Tibial artery (tissue), 4 donors: ENCODE measurements around the gene ACKR3.

ENCODE experiments used
- DNase-seq, 2 donors: peaks; one replicate each; pipeline ENCODE4 v3.0.0-alpha.2; 2019
- H3K27ac ChIP-seq, 2 donors: fragments of 200-600 bp; sonication (generic) in 1 of 2; 1 replicate in 1 of 2; 2 replicates in 1 of 2; pipeline ENCODE4 v1.5.1; 2018 to 2019; ENCODE audit warnings: mild to moderate bottlenecking in 1 of 2
- H3K27me3 ChIP-seq, 2 donors: fragments of 200-600 bp; sonication (generic) in 1 of 2; one replicate each; pipeline versions ENCODE4 v1.5.1 to v1.6.0; 2016 to 2019
- H3K36me3 ChIP-seq, 3 donors: fragments of 200-600 bp; sonication (generic) in 2 of 3; one replicate each; pipeline ENCODE4 v1.5.1; 2016 to 2019; ENCODE audit warnings: mild to moderate bottlenecking in 2 of 3
- H3K4me1 ChIP-seq, 4 donors: fragments of 200-600 bp; sonication (generic) in 2 of 4; 1 replicate in 3 of 4; 2 replicates in 1 of 4; pipeline ENCODE4 v1.5.1; 2016 to 2019
- H3K4me3 ChIP-seq, 2 donors: fragments of 200-600 bp; sonication (generic) in 1 of 2; 1 replicate in 1 of 2; 2 replicates in 1 of 2; pipeline ENCODE4 v1.5.1; 2018 to 2019; ENCODE audit warnings: mild to moderate bottlenecking in 2 of 2
- H3K9me3 ChIP-seq, 3 donors: fragments of 200-600 bp; sonication (generic) in 1 of 3; one replicate each; pipeline ENCODE4 v1.5.1; 2016 to 2019
- intact Hi-C: fragments of 100-400 bp; cut with DNase I; formaldehyde crosslinking; loops from one replicate; pipeline ENCODE4 v1.15.0; 2023; ENCODE audit warnings: low total_unique reads
- TF ChIP-seq, protein P1 (sequence below), 2 experiments: fragments of 200-600 bp in 1 of 2; fragments of 450-650 bp in 1 of 2; IDR thresholded peaks; one replicate each; pipeline ENCODE4 v1.5.1; 2017 to 2019; ENCODE audit warnings: antibody characterized with exemption in 2 of 2, mild to moderate bottlenecking in 1 of 2, moderate library complexity in 1 of 2

The ACKR3 gene

DNA sequence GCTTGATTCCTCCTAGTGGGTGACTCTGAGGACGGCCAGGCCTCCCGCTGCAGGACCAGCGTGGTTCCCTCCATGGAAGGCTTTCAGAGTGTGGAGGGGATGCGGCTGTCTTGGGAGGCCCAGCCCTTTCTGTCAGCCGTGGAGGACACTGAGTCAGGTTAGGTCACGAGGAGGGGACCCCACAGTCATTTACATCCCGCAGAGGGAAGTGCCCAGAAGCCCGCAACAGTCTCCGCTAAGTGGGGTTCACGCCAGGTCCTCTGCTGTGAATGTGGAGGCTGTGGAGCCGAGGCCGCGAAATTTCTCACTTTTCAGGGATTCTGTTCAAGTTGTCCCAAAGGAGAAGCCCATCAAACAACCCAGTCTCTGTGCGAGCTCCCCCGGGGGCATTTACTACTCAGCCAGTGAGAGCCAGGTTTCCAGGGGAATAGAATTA lies 8.8 kb downstream of the ACKR3 start:
- intact Hi-C loops: loop anchor here (5.0 to 10.0 kb wide), 2 partner anchors 154 to 446 kb away; no protein-coding TSS in a partner anchor
- TF ChIP-seq, protein P1, sequence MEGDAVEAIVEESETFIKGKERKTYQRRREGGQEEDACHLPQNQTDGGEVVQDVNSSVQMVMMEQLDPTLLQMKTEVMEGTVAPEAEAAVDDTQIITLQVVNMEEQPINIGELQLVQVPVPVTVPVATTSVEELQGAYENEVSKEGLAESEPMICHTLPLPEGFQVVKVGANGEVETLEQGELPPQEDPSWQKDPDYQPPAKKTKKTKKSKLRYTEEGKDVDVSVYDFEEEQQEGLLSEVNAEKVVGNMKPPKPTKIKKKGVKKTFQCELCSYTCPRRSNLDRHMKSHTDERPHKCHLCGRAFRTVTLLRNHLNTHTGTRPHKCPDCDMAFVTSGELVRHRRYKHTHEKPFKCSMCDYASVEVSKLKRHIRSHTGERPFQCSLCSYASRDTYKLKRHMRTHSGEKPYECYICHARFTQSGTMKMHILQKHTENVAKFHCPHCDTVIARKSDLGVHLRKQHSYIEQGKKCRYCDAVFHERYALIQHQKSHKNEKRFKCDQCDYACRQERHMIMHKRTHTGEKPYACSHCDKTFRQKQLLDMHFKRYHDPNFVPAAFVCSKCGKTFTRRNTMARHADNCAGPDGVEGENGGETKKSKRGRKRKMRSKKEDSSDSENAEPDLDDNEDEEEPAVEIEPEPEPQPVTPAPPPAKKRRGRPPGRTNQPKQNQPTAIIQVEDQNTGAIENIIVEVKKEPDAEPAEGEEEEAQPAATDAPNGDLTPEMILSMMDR (IDR thresholded peaks at IDR 0.05): no peak
- Histone ChIP-seq H3K27me3 (no peaks in the 10 kb centered on the region), H3K27ac (peak overlapping the region; percentile 83 to 97), H3K4me3 (no peak overlapping the region), H3K4me1 (peaks cover 0 to 78% (median 48%) of the 10 kb centered on the region in 4 donors), H3K9me3 (no peaks in the 10 kb centered on the region), H3K36me3 (peaks cover 27 to 33% (median 30%) of the 10 kb centered on the region in 3 donors)
- no peak for DNase-seq

- H3K27me3 ChIP-seq: no peaks in the 10 kb centered on the region
- H3K27ac ChIP-seq: peak overlapping the region; percentile 83 to 97
- TF ChIP-seq, protein P1 (IDR thresholded peaks at IDR 0.05): no peak
- H3K9me3 ChIP-seq: no peaks in the 10 kb centered on the region
- peaks cover 35 to 38% (median 35%) of the 10 kb centered on the region in 3 donors for H3K36me3 ChIP-seq
- peaks cover 0 to 70% (median 41%) of the 10 kb centered on the region in 4 donors for H3K4me1 ChIP-seq
- no peak overlapping the region for H3K4me3 ChIP-seq
- DNase-seq: no peak
- intact Hi-C loops: loop anchor here (5.0 to 10.0 kb wide), 2 partner anchors 153 to 446 kb away; no protein-coding TSS in a partner anchor
Observed at GRCh38 chr2:236579048-236579745, 9.6 kb downstream of the ACKR3 start.

- peak overlapping the region; percentile 83 to 97 for H3K27ac ChIP-seq
- no peak overlapping the region for H3K4me3 ChIP-seq
- TF ChIP-seq, protein P1 (IDR thresholded peaks at IDR 0.05): no peak
- intact Hi-C loops: loop anchor here (5.0 to 10.0 kb wide), 3 partner anchors 152 to 445 kb away; no protein-coding TSS in a partner anchor
- no peaks in the 10 kb centered on the region for H3K9me3 ChIP-seq
- H3K27me3 ChIP-seq: no peaks in the 10 kb centered on the region
- DNase-seq: peak in 1 of 2 donors; percentile 76
- H3K4me1 ChIP-seq: peaks cover 0 to 64% (median 36%) of the 10 kb centered on the region in 4 donors
- H3K36me3 ChIP-seq: peaks cover 35 to 44% (median 37%) of the 10 kb centered on the region in 3 donors
Observed at GRCh38 chr2:236579746-236580315, 10.2 kb downstream of the ACKR3 start.

- H3K9me3 ChIP-seq: no peaks in the 10 kb centered on the region
- intact Hi-C loops: loop anchor here (10.0 kb wide), 1 partner anchor 304 kb away; no protein-coding TSS in a partner anchor
- peaks cover 35 to 46% (median 37%) of the 10 kb centered on the region in 3 donors for H3K36me3 ChIP-seq
- TF ChIP-seq, protein P1 (IDR thresholded peaks at IDR 0.05): no peak
- peak overlapping the region; percentile 83 to 97 for H3K27ac ChIP-seq
- H3K27me3 ChIP-seq: no peaks in the 10 kb centered on the region
- peaks cover 0 to 54% (median 35%) of the 10 kb centered on the region in 4 donors for H3K4me1 ChIP-seq
- no peak for DNase-seq
- no peak overlapping the region for H3K4me3 ChIP-seq
Observed at GRCh38 chr2:236580746-236581355, 11.2 kb downstream of the ACKR3 start.

DNA sequence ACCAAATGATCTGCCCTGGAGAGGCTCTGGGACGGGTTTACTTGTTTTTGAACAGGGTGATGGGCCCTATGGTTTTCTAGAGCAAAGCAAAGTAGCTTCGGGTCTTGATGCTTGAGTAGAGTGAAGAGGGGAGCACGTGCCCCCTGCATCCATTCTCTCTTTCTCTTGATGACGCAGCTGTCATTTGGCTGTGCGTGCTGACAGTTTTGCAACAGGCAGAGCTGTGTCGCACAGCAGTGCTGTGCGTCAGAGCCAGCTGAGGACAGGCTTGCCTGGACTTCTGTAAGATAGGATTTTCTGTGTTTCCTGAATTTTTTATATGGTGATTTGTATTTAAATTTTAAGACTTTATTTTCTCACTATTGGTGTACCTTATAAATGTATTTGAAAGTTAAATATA lies 11.9 kb downstream of the ACKR3 start:
- H3K27ac ChIP-seq: no peak overlapping the region
- TF ChIP-seq, protein P1 (IDR thresholded peaks at IDR 0.05): no peak
- no peaks in the 10 kb centered on the region for H3K27me3 ChIP-seq
- H3K4me3 ChIP-seq: no peak overlapping the region
- no peaks in the 10 kb centered on the region for H3K9me3 ChIP-seq
- intact Hi-C loops: loop anchor here (10.0 kb wide), 1 partner anchor 303 kb away; no protein-coding TSS in a partner anchor
- DNase-seq: no peak
- peaks cover 0 to 47% (median 29%) of the 10 kb centered on the region in 4 donors for H3K4me1 ChIP-seq
- peaks cover 35 to 46% (median 37%) of the 10 kb centered on the region in 3 donors for H3K36me3 ChIP-seq
